GM18868 (cell line): ENCODE data around the gene CCDC91.
A peak's percentile ranks its signal among the peaks of the same experiment; 100 is the strongest.

Source experiments
- ATAC-seq: cut with Tn5 transposase; IDR thresholded peaks from one replicate; pipeline ENCODE4 v1.9.1; 2021; ENCODE audit warnings: mild to moderate bottlenecking, moderate library complexity; ENCODE audit not compliant: unreplicated experiment

CCDC91 gene

DNA sequence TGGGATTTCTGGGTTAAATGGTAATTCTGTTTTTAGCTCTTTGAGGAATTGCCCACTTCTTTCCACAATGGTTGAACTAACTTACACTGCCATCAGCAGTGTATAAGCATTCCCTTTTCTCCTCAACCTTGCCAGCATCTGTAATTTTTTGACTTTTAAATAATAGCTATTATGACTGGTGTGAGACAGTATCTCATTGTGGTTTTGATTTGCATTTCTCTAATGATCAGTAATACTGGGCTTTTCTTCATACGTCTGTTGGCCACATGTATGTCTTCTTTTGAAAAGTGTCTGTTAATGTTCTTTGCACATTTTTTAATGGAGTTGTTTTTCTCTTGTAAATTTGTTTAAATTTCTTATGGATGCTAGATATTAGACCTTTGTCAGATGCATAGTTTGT lies 323.7 kb downstream of the CCDC91 start:
- ATAC-seq = no peak

DNA sequence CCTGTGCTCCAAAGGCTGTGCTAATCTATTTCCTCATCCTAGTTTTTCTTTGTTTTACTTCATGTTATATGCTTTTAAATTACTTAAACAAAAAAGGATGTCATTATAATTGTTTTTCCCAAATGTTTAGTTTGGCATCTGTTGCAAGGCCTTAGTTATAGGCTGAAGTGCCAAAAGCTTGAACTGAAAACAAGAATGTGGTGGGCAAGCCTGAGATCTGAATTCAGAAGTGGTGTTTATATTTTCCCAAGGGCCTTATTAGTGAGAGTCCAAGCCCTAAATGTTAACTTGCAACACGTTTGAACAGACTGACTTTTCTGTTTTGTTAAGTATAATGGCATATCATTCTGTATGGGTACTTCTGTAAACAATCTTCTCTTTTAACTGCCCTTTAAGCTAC lies 326.8 kb downstream of the CCDC91 start:
- no peak for ATAC-seq

DNA sequence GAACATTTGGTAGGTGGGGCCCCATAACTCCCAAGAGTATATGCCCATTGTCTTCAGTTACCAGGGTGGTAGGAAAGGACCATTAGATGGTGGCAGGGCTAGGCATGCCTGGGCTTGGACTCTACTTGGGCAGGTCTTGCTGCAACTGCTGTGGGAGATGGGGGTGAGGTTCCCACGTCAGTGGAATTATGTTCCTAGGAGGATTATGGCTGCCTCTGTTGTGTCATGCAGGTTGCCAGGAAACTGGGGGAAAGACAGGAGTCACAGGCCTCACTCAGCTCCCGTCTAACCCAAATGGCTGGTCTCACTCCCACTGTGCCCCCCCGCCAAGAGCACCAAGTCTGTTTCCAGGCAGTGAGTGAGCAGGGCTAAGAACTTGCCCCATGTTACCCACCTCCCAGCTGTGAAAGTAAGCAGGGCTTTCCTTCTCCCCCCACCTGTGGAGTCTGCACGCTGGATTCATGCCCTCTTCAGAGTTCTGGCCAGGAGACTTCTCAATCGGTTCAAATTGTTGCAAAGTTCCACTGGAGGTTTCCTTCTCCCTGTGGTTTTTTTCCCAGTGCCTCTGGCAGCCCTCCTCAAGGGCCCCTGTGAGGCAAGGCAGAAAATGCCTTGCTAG lies 337.5 kb downstream of the CCDC91 start:
- no peak for ATAC-seq

DNA sequence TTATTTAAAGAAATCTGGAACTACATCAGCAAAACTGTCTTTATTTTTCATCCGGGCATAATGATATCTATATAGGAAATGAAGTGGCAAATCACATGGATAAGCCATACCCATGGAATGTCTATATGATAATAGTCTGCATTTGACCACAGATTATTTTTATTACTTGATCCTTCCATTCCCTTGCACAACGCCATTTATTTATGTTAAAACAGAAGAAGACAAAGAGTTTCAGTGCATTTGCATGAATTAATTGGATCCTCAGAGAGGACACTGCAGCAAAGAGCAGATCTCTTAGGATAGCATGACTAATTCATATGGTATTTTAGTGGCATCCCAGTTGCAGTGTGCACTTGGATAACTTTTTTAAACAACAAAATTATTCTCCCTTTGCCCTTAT lies 345.0 kb downstream of the CCDC91 start:
- ATAC-seq = no peak

DNA sequence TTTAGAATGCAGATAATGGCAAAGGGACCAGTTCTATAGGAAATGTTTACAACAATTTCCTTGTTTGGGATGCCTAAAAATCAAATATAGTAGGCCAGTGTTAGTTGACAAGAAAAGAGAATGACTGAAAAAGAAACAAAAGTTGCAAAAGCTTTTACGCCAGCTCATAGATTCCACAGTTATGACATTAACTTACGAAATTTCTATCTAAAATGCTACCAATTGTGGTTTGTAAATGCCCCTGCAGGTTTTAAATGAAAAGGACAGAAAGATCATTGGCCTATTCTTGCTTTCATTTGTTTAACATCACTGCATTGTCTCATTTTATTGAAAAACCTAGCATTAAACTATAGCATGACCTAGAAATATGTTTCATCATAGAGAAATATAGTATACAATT lies 345.8 kb downstream of the CCDC91 start:
- no peak for ATAC-seq

DNA sequence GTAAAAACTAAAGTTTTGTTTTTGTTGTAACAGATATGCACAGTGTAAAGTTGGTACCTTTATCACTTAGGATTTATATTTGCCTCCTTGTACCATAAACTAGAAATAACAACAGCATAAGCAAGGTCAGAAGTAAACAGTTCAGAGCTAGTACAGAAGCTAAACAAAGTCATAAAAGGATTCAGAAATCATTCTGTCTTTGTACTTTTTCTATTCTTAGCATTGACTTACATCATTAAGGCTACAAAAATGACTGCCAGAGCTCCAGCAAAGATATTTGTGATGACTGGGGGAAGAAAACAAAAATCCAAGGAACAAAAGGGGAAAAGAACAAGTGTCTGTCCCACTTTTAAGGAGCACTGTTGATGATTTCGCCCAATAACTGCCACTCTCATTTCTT lies 347.2 kb downstream of the CCDC91 start:
- no peak for ATAC-seq

DNA sequence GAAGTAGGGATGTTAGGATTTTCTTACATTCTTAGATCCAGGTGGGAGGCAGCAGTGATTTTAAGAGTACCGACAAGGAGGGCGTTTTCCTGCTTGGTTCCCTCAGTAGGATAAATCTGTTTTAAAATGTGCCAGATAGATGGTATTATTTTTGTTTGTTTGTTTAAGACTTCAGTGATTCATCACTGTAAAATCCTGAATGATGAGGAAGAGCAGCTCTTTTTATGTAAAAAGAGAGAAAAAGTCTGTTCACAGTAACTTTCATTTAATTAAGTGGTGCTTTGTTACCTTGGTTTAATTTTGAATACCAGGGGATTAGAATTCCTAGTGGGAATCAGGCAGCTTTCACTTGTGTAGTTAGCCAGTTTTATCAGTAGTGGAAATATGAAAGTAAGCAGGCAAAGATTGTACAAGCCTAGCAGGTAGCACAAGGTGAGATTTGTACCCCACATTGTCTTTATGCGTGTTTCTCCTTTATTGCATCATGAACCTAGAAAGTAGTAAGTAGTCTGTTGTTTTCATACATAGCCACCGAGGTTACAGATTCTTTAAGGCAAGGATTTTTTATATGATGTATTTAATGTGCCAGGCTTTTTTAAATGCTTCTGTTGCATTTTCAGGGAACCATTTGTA lies 349.6 kb downstream of the CCDC91 start:
- no peak for ATAC-seq

DNA sequence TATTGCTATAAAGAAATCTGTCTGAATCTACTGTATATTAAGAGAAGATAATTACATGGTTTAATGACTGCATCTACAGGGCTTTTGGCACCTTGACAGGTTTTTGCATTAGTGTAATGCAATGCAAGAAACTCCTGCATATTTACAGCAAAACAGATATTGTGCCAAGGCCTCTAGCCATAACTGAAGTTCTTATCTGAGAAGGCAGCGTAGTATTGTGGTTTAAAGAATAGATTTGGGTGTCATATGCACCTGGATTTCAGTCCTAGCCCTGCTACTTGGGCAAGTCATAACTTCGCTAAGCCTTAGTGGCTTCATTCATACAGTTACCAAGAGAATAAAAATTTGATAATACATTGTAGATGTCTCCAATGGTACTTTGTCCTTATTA lies 350.1 kb downstream of the CCDC91 start:
- ATAC-seq = no peak

DNA sequence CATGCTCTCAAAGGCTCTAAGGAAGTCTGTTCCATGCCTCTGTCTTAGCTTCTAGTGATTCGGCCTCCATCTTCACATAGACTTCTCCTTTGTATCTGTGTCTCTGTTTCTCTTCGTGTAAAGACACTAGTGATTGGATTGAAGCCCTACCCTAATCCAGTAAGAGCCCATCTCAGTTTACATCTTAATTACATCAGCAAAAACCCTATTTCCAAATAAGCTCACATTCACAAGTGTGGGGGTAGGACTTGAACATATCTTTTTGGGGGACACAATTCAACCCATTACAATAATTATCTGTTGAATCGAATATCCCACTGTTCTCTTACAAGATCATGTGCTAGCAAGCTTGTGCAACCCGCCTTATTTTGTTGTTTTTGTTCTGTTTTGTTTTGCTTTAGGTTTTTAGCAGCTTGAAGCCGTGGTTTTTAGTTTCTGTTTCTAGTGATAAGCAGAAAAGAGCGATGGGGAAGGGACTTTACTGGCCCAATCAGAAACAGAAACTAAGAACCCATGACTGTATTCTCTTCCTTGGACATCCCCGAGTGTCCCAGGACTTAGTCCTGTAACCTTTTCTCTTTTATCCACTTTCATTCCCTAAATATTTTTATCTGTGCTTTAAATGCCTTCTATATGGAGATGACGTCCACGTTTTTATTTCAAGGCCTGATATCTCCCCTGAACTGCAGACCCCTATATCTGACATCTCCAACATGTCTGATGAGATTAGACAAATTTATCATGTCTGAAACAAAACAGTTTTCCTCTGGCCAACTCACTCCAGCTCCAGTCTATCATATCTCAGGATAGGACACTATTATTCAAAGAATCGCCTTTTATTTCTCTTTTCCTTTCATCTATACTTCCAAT lies 353.0 kb downstream of the CCDC91 start:
- peak; percentile 53 for ATAC-seq

DNA sequence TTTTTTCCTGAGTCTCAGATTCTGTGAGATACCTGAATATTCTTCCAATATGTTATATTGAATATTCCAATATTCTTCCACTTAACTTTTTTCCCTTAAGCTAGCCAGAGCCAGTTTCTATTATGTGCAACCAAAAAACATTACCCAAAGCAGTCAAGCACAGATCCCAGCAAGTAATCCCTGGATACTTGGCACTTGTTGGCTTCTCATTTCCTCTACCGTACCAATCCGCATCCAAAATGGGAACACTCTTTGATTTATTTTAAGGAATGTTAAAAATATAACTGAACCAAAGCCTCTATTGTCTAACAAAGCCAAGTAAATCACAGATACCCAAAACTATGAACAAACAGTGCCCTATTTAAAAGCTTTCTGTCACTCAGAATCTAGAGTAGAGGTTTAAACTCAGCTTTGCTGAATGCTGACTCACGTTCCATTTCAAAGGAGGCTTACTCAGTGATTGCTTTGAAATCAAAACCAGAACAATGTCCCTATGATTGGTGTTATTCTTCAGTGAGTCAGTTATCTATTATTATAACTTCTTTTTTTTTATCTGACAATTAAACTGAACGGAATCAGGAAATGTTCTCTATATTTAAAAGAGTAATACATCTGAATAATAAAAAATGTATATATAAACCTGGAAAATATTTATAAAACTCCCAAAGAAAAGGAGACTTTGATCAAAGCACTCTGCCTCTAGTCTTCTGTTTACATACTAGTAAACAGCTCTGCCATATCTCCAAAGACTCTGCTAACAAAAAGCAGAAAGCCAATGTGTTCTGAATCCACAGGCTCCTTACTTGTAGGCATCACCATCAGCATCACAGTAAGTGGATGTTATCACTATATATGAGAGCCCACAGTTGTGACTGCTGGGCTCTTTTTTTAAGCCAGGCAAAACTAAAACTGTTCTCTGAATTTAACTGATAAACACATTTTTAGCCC lies 360.8 kb downstream of the CCDC91 start:
- no peak for ATAC-seq

DNA sequence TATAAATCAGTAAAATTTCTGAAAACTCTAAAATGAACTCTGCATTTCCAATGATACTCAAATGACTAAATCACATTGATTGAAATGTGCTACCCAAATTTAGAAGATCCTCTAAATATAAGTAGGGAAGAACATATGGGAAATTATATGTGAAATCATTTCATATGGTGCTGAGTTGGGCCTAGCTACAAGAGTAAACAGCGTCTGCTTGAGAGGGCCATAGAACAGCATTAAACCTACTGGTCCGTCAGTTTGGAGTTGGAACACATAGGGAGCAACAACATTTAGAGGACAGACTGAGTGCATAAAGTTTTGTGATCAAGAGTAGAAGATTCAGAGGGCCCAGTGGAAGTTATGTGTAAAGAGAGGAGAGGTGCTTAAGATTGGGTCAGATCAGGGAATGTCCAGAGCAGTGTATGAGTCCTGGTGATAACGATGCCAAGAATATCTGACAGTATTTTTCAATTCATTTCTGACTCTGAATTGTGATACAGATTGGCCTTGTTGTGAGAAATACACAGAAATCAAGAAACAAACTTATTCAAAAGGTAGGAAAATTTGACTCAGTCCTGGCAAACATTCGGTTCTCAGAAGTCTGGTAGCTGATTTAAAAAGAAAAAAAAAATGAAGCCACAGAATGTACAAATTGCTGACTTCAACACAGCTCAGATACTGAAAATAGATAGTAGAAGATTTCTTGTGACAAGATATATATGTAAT lies 362.2 kb downstream of the CCDC91 start:
- ATAC-seq = no peak

DNA sequence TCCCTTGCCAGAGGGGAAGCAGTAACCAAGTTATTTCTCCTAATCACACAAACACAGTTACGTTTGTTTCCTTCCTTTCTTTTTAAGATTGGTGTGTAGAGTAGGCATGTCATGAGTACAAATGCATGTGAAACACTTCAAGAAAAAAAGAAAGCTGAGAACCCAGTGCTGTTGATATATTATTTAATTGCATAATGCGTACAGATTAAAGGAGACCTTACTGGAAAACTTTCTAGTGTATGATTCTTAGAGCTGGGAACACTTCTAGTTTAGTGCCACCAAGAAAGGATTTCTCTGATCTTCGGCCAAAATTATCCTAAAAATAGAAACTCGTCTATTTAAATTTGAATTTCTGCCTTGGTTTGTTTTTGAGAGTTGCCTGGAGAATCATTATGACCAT lies 365.5 kb downstream of the CCDC91 start:
- no peak for ATAC-seq

DNA sequence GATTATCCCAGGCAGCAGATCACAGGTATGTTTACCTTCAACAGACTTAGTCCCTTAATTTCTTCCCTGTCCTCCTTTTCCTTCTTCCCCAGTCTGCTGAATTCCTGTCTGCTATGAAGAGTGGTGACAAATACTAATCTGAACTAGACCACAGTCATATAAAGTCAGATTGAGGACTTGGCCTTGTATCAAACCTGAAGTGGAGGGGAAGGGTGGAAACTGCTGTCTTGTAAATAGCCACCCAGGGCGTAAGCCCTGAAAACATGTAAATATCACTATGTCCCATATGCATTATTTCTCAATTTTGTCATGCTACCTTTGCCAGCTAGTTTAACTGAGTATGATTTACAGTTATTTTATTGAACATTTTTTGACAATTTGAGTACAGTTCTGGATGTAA lies 368.0 kb downstream of the CCDC91 start:
- ATAC-seq = no peak

DNA sequence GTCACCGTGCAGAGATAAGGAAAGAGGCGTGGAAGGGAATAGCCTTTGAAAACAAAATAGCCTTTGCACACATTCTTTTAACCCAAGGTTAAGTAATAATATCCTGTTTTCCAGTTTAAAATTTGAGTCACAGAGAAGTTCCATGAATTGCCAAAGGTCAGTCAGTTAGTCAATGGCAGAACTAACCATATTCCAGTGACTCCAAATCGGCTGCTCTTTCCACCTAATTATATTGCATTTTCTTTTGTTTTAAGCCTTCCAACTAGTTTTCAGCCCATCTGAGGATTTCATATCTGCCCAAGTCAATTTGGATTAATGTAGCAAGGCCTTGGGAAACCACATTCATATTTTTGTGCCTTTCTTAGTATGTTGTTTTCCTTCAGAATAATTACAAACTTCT lies 373.0 kb downstream of the CCDC91 start:
- ATAC-seq = no peak

DNA sequence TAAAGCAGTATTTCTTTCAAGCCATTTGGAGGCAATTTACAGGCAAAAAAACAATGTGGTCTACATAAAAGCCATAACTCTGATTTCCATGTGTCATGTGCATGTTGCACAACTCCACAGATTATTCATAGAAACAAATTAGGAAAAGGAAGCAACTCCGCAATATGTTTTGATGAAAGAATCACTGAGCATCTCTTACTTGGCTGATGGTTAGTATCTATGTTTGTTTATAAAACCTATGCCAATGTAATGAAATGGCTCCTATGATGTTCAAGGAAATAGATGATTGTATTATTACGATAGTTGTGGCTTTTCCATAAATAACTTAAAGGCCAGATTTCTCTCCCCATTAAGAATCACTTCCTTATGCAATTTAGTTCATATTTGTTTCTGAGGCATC lies 373.7 kb downstream of the CCDC91 start:
- ATAC-seq = no peak

DNA sequence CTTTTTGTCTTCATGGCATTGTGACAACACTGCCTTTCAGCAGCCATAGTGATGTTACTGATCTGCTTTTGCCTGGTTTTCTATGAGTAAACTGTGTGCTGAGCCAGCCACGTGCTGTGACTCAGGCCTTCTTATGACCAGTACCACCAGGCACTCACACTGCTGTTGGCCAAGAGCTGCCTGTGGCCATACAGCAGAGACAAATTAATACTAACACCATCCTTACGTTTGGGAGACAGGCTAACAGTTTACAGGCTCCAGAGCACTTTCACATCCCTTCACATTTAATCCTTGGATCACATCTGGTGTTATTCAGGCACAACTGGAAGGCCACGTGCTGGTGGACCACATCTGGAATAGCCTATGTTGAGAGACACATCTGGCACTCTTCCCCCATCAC lies 377.9 kb downstream of the CCDC91 start:
- no peak for ATAC-seq

DNA sequence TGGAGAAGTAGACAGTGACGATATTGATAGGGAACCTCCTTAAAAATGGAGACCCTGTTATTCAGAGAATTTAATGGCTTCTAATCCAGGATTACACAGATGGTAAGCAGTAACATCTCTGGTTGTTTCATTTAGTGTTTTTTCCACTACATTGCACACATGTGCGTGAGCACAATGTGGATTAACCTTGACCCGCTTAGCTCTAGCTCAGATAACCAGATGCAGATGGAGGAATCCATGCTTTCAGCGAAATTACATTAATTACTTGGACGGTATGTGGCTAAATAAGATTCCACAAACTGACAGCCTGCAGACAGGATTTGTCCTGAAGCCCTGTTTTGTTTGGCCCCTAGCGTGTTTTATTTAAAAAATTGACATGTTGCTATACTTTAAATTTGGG lies 378.4 kb downstream of the CCDC91 start:
- ATAC-seq = no peak

DNA sequence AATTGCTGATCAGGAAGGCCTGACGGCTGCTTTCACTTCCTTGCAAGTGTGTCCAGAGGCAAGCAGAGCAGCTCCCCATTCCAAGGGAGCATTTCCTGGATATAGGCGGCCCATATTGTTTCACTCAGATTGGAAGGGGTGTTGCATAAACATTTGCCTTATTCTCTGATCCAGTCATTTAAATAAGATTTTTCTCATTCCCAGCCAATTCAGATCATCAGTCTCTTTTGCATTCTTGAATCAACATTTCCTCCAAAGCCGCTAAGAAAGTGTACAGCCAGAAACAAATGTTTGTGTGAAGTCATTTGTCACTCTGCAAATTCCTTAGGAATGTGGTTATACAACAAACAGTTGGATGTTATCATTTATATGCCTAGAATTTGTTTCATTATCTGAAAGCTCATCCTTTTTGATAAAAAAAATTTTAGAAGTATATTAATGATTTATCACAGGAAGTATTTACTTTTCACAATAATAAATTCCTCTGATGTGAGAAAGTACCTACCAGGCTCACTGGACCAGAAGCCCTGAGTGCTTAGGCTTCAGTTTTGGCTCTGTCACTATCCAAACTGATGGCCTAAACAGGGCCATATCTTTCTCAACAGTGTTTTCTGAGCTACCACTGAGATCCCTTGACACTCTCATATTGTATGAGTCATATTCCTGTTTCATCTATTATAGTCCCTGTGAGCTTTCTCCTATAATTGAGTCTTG lies 379.6 kb downstream of the CCDC91 start:
- no peak for ATAC-seq

DNA sequence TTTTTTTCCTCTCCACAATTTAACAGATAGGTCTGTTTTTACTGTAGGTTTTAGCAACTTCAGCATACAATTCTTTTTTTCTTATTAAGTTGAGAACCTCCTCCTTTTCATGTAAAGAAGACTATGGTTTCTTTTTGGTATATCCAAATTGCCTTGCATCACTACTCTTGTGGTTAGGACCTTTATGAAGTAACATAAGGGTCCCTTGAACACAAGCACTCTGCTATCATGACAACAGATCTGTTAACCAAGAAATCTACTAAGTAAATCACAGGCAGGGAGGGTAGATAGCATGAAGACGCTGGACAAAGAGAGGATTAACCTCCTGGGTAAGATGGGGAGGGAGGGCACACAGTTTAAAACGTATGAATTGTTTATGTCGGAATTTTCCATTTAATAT lies 380.6 kb downstream of the CCDC91 start:
- ATAC-seq = no peak
